ENCODE results near the gene OS9. TPM values are rescaled to one million over a fixed set of nuclear protein-coding genes. Genes with fewer than 3 reads are reported as not detected.

Gene OS9
- total and polyA plus RNA-seq, 9 of the 15 experiments (the other 6 are each of a cell fraction or from before 2014, with no cell fraction given), result 4.6 to 105 (median 89.5) TPM

DNA sequence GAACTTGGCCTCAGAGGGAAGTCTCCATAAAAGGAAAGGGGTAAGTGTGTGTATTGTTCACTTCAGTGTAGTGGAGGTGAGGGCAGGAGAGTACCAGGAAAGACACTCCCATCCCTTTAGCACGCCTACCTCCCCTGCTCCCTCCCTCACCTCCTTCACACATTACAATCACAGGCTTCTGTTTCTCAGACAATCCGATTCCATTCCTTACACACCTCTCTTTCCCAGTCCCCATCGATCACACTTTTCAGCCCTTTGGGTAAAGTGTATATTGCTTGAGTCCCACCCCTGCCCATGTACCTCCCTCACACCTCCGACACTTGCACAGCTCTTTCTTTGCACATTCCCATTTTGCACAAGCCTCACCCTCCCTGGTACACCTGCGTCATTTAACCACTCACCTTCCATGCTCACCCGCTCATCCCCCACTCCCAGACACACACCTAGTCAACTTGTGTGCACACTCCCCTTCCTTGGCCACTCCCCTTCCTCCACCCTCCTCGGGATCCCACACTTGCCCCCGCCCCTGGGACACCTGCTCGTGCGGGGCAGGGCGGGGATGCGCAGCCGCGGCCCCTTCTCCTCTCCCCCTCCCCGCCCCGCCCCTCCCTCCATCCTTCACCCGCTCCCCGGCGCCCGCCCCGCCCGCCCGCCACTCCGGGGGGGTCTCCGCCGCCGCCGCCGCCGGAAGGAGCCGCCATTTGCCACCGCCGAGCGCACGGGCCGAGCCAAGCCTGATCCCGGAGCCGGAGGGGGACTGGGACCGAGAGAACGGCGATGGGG is 60.7 kb downstream of the OS9 start, which contains the start of gene MARCHF9 (continued):
- TF ChIP-seq, protein P1, sequence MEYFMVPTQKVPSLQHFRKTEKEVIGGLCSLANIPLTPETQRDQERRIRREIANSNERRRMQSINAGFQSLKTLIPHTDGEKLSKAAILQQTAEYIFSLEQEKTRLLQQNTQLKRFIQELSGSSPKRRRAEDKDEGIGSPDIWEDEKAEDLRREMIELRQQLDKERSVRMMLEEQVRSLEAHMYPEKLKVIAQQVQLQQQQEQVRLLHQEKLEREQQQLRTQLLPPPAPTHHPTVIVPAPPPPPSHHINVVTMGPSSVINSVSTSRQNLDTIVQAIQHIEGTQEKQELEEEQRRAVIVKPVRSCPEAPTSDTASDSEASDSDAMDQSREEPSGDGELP (CRISPR knock-in tag; IDR thresholded peaks at IDR 0.05; ENCODE audit: borderline replicate concordance), result peak; percentile 36; the same call in 1 of the 2 replicates
- TF ChIP-seq, protein P2, sequence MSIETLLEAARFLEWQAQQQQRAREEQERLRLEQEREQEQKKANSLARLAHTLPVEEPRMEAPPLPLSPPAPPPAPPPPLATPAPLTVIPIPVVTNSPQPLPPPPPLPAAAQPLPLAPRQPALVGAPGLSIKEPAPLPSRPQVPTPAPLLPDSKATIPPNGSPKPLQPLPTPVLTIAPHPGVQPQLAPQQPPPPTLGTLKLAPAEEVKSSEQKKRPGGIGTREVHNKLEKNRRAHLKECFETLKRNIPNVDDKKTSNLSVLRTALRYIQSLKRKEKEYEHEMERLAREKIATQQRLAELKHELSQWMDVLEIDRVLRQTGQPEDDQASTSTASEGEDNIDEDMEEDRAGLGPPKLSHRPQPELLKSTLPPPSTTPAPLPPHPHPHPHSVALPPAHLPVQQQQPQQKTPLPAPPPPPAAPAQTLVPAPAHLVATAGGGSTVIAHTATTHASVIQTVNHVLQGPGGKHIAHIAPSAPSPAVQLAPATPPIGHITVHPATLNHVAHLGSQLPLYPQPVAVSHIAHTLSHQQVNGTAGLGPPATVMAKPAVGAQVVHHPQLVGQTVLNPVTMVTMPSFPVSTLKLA (conservative IDR thresholded peaks at IDR 0.05), result no peak
- no peak for TF ChIP-seq ZNF165 (CRISPR knock-in tag; IDR thresholded peaks at IDR 0.05; ENCODE audit: borderline replicate concordance)
- no peak for TF ChIP-seq NFIX (CRISPR knock-in tag; IDR thresholded peaks at IDR 0.05; ENCODE audit: low read depth)
- TF ChIP-seq, protein P3, sequence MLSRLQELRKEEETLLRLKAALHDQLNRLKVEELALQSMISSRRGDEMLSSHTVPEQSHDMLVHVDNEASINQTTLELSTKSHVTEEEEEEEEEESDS (CRISPR knock-in tag; IDR thresholded peaks at IDR 0.05), result no peak
- no peak for TF ChIP-seq MCM2 (IDR thresholded peaks at IDR 0.05; ENCODE audit: low read depth)
- TF ChIP-seq ETV6 (IDR thresholded peaks at IDR 0.05; ENCODE audit: borderline replicate concordance in 1 of 2, low read depth in 2 of 2, low read length in 1 of 2), result no peak
- no peak for TF ChIP-seq ETV6 (CRISPR knock-in tag; IDR thresholded peaks at IDR 0.05; ENCODE audit: borderline replicate concordance)
- no peak for TF ChIP-seq CCAR2 (IDR thresholded peaks at IDR 0.05; ENCODE audit: low read depth, low read length)
- TF ChIP-seq, protein P4, sequence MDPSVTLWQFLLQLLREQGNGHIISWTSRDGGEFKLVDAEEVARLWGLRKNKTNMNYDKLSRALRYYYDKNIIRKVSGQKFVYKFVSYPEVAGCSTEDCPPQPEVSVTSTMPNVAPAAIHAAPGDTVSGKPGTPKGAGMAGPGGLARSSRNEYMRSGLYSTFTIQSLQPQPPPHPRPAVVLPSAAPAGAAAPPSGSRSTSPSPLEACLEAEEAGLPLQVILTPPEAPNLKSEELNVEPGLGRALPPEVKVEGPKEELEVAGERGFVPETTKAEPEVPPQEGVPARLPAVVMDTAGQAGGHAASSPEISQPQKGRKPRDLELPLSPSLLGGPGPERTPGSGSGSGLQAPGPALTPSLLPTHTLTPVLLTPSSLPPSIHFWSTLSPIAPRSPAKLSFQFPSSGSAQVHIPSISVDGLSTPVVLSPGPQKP (CRISPR knock-in tag; IDR thresholded peaks at IDR 0.05), result no peak
- no peak for TF ChIP-seq ZNF12 (CRISPR knock-in tag; IDR thresholded peaks at IDR 0.05)
- peak; percentile 66 to 87; a peak in 3 of 4 replicates for TF ChIP-seq MAZ (CRISPR knock-in tag; conservative IDR thresholded peaks at IDR 0.05 in 1 of 2, IDR thresholded peaks at IDR 0.05 in 1 of 2)
- no peak for TF ChIP-seq RBM22 (IDR thresholded peaks at IDR 0.05; ENCODE audit: low read depth, low read length, poor library complexity, severe bottlenecking)
- no peak for TF ChIP-seq ZNF133 (CRISPR knock-in tag; IDR thresholded peaks at IDR 0.05)
- peak; percentile 35; the same call in 1 of the 2 replicates for TF ChIP-seq ARID1B (IDR thresholded peaks at IDR 0.05)
- TF ChIP-seq DPF2 (IDR thresholded peaks at IDR 0.05), result peak; percentile 74
- TF ChIP-seq, protein P5, sequence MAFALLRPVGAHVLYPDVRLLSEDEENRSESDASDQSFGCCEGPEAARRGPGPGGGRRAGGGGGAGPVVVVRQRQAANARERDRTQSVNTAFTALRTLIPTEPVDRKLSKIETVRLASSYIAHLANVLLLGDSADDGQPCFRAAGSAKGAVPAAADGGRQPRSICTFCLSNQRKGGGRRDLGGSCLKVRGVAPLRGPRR (CRISPR knock-in tag; IDR thresholded peaks at IDR 0.05), result no peak
- TF ChIP-seq C11orf30 (IDR thresholded peaks at IDR 0.05; ENCODE audit: low read depth), result no peak
- no peak for TF ChIP-seq FOXJ2 (tag; IDR thresholded peaks at IDR 0.05)
- TF ChIP-seq SREBF1 (IDR thresholded peaks at IDR 0.05; ENCODE audit: borderline replicate concordance, low read depth, low read length), result no peak
- no peak for TF ChIP-seq RFX1 (IDR thresholded peaks at IDR 0.05)
- TF ChIP-seq SOX6 (IDR thresholded peaks at IDR 0.05), result no peak
- TF ChIP-seq U2AF2 (optimal IDR thresholded peaks at IDR 0.05; ENCODE audit: low read depth, low read length), result no peak
- TF ChIP-seq KDM2B (CRISPR knock-in tag; IDR thresholded peaks at IDR 0.05), result no peak
